Inflammatory macrophage treated with lipopolysaccharide for 1 hour (primary cell): Measurements from ENCODE around the gene DGKD.

Experiments
- DNase-seq, 2 donors: peaks; one replicate each; pipeline ENCODE4 v3.0.0-alpha.2; 2020 to 2022

Gene DGKD

DNA sequence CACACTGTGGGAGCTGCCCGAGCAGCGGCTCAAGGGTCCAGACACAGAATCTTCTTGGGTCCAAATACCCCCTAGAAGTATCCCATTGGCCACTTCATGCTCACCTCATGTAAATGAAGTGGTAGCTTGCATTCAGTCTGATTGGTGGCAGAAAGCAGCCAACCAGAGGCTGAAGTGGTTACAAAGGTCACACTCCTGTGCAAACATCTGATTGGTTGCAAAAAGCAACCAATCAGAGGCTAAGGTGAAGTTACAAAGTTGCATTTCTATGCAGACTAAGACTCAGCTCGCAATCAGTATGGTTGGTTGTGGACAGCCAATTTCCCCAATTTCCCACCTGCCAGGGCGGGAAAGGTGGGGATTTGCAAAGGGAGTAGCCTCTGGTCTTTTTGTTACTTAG, 94.3 kb downstream of the DGKD start:
- no peak for DNase-seq

DNA sequence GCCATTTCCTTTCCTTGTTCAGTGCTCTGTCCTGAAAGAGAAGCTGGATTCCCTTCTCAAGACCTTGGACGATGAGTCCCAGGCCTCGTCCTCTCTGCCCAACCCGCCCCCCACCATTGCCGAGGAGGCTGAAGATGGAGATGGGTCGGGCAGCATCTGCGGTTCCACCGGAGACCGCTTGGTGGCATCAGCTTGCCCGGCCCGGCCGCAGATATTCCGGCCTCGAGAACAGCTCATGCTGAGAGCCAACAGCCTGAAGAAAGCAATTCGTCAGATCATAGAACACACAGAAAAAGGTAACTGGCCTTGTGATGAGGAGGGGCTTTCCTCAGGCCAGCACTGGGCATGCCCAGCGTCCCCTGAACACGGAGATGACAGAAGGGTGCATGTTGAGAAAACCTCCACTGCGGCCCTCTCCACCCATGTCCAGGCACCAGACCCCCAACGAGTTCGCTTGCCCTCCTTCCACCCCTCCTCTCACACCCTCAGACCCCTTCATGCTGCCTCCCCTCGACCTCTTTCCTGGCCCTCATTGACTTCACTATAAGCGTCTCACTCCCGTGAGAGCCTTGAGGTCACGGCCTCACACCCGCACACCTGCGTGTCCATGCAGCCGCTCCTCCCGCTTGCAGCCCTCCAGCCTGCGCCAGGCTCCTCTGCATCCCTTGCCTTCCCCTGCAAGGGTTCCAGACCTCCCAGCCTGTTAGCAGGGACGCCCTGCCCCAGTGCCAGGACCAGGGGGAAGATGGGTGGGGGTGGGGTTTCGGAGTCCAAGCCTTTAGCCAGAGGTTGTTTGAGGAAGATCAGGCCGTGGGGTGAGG, 95.0 kb downstream of the DGKD start:
- no peak for DNase-seq

DNA sequence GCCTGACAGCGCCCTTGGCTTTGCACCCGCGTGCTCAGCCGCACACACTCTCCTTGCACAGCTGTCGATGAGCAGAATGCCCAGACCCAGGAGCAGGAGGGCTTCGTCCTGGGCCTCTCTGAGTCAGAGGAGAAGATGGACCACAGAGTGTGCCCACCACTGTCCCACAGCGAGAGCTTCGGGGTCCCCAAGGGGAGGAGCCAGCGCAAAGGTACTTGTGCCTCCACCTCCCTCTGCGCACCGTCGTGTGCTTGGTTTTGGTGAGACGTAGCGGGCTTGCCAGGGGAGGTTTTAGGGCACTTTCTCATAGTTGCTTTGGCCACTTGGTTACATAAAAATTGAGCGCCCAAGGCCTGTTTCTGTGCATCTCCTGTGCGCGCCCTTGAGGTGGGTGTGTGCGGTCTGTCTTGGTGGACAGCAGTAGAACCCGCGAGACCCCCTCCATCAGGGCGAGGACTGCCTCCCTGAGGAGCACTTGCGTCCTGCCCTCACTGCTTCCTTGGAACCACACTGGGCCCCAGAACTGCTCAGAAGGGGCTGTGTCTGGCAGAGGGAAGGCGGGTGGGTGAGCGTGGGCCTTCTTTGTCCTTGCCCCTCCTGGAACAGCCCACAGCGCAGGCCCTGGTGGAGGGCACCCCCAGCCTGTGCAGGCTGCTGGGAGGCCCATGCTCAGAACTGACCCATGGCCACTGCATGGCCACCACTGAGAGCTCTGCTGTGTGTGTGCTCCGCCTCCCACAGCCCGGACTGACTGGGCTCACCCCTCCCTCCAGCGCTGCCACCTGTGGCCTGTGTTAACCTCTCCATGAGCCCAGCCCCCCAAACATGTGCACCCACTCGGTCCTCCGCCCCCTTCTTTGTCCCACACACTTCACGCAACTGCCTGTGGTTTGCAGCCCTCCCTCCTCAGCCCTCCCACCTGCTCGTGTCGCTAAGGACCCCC, 95.9 kb downstream of the DGKD start:
- DNase-seq: no peak

DNA sequence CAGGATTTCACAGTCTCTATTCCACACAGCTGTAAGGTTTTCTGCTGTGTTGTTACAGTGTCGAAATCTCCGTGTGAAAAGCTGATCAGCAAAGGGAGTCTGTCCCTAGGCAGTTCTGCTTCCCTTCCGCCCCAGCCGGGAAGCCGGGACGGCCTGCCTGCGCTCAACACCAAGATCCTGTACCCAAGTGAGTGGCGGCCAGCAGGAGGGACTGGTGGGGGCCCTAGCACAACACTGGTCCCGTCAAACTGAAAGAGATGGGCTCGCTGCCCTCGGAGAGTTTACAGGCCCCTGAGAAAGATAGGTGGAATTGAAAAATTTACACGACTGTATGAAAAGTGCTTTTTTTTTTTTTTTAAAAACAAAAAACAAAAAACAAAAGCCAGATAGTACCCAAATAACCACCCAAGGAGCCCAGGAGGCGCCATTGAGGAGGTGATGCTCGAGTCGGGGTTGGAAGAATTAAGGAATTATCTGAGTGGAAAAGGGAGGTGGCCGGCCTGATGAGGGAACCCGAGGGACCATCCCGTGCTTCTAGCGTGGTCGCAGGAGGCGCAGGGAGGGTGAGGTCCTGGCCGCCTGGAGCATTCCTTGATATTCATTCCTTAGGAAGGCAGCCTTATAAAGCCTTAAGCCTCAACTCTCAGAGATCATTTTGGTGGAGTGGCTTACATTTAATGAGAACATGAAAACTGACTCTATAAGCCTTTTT, 96.7 kb downstream of the DGKD start:
- DNase-seq: no peak

DNA sequence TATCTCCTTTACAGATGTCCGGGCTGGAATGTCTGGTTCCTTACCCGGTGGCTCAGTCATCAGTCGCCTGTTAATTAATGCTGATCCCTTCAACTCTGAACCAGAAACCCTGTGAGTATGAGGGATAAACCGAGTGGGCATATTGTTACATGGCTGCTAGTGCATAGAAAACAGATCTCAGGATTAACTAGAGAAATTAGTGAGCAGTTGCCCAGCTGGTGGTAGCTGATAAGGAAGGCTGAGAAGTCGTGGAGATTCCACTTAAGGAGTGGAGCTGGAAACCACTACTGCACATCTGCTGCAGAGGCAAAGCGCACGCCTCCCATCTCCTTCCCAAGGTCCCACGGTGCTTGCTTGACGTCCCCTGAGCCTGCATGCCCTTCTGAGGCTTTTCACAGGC, 97.7 kb downstream of the DGKD start:
- DNase-seq: no peak

DNA sequence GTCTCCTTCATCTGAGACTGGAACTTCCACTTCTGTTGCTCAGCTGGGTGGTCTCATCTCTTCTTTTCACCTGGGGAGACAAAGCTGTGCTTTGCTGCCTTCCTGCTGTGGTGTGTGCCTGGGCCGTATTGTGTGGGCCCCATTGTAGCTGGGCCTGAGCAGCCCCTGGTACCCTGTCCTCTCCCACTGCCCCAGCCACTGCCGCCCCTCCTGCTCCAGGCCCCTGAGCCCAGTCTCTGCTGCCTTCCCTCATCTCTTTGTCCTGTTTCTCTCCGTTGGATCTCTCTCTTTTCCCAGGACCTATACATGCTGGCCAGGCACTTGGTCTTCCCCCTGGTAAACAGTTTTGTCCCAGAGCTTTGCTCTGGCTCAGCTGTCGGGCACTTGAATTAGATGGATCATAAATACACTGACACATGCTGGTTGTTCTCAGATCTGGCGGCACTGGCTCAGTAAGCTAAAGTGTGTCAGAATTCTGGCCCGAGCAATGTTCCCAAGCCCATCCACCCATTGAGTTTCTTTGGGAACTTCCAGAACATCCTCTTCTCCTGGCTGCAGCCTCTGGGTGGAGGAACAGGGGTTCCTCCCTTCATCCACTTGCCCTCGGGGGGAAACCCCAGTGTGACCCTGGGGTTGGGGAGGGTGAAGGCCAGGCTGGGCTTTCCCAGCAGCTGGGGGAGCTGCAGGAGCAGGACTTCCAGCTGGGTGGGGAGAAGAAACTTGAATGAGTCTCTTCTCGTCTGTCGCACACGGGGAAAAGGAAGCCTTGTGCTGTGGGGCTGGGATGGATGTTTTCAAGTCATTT, 99.0 kb downstream of the DGKD start:
- DNase-seq: no peak

DNA sequence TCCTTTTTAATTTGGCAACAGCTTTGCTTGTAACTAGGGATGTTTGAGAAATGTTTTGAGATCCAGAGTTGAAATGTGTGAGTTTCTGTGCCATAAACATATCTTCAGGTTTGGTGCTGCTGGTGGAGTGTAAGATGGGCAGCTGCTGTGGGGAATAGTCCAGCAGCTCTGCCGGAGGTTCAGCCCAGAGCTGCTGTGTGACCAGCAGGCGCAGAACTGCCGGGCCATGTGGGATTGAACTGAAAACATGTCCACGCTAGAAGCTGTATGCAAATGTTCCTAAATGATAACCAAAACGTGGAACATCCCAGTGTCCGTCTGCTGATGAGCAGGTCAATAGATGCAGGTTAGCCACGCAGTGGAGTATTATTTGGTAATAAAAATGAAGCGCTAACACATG, 99.6 kb downstream of the DGKD start:
- DNase-seq: no peak

DNA sequence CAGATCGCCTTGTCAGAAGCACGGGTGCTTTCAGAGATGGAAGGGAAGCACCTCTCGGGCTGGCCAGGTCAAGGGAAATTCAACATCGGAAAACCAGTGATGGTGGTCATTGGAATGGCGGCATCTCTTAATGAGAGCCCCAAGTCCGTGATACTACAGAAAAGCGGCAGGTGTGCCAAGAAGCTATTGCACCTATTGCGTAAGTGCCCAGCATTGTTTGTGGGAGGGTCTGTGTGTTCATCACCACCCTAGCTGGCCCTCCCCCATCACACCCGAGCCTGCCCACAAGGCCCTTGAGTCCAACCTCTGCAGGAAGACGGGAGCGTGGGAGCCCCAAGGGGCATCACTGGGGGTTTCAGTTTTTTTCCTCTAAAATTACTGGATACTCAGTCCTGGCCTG, 100.7 kb downstream of the DGKD start:
- DNase-seq: no peak

DNA sequence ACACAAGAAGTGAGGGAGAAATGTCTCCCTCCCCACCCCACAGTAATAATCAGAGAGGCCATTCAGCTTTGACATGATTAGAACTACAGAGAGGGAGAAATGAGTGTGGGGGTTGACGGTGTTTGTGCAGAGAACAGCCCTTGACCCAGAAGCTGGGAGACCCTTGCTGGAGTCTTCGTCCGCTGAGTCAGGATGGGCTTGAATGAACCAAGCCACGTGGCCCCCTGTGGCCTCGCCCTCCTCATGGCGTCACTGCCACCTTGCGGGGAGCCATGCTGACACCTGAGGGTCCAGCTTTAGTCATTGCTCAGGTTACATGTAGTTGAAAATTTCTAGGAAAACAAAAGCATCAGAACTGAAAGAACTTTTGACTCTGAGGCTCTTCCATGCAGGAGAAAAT, 101.2 kb downstream of the DGKD start:
- no peak for DNase-seq

DNA sequence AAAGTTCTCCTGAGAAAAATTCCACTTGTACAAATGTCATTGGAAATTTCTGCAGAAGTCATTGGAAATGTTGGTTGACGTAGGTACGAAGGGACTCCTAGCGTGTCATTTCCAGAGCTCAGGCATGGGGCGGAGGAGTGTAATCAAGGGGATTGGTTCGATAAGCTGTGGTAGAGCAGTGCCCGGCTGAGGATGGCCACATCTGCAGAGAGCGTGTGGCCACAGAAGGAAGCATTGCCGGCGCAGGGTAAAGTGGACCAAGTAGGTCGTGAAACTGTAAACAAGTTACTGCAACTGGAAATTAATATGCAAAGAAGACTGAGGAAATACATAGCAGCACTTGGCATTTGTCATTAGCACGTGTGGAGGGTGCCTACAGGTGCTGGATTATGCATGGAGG, 101.8 kb downstream of the DGKD start:
- no peak for DNase-seq

DNA sequence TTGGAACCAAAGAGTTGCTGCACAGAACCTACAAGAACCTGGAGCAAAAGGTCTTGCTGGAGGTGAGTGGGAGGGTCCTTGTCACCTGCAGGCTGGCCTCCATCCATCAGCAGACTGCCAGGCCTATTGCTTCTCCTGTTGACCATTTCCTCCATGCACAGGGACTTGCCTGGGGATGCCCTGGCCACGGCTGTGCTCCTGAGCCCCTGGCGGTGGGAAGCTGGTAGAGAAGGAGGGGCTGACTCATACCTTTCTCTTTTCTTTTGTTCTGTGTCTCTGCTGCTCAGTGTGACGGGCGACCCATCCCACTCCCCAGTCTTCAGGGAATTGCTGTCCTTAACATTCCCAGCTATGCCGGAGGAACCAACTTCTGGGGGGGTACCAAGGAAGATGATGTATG, 102.6 kb downstream of the DGKD start:
- DNase-seq: no peak

DNA sequence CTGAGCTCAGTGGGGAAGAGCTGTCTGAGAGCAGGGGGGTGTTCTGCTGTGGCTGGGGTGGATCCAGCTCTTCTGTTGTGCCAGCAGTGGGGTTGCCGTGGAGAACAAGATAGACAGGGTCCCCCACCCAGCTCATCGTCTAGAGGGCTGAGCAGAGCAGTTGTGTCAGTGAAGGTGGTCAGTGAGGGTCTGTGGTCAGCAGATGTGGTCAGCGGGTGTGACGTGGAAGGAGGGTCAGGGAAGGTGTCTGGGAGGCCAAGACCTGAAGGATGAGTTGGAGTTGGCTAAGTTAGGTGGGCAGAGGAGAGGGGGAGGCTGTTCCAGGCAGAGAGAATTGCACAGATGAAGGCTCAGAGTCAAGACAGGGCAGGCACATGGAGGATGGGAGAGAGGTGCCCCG, 103.1 kb downstream of the DGKD start:
- DNase-seq: no peak

DNA sequence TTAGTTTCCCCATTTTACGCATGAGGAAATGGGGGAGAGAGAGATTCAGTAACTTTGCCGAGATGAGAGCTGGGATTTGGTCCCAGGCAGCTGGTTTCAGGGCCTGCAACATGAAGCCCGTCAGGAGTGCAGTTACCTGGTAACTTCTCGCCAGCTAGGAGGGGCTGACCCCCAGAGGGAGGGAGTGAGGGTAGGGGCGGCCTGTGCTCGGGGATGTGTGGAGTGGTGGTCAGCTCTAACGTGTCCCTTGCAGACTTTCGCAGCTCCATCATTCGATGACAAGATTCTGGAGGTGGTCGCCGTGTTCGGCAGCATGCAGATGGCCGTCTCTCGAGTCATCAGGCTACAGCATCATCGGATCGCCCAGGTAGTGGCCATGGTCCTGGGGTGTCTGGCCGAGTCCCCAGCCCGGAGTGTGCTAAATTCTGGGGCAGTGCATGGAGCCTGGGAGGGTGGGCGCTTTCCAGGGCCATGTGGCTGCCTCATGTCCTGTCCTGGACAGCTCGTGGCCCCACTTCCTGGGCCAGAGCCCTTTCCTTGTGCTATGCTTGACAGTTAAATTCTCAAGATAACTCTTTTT, 103.8 kb downstream of the DGKD start:
- no peak for DNase-seq

DNA sequence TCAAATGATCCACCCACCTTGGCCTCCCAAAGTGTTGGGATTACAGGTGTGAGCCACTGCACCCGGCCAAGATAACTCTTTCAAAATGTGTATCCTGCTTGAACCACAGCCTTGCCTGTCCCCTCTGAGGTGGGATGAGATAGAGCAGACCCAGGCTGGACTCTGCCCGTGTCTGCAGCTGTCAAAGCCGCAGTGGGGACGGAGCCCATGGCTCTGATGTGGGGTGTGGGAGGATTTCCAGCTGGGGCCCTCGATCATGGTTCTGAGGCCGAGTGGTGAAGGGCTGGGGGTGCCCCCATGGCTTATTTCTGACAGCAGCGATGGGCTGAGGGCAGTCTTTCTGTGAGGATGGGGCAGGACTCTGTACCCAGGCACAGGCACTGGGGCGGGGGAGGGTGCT, 104.5 kb downstream of the DGKD start:
- no peak for DNase-seq

DNA sequence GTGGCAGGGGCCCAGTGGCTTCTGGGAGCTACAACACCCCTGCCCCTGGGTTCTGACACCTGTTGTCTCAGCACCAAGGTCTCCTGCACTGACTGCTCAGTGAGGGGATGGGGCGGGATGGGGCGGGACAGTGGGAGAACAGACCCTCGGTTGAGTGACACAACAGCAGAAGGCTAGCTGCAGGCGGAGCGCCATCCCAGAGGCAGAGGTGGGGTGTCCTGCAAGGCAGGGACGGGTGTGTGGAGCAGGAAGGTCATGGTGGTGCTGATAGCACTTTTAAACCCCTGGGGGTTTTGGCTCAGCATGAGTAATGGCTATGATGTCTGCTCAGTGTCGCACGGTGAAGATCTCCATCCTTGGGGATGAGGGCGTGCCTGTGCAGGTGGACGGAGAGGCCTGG, 105.1 kb downstream of the DGKD start:
- no peak for DNase-seq

DNA sequence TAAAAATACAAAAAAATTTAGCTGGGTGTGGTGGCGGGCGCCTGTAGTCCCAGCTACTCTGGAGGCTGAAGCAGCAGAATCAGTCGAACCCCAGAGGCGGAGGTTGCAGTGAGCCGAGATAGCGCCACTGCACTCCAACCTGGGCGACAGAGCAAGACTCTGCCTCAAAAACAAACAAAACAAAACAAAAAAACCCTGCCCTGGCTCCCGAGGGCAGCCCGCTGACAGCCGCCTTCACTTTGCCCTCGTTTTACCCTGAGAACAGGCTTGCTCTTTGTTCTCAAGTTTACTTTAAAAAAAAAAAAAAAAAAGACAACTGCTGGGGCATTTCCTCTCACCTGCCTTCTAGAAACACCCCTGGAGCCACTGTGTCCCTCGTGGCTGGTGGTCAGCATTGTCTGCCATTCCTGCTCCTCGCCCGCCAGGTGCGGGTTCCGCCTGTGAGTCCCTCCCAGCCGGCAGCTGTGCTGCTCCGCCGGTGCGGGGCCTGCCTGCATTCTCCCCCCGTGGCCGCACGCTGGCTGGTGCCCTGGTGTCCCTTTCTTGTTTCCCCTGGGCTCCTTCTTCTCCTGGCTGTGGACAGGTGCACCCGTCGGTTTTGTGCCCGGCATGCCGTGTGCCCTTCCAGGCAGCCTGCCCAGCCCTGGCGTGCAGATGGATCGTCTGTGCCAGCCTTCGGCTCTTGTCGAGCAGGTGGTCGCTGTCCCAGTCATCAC, 106.6 kb downstream of the DGKD start:
- no peak for DNase-seq

DNA sequence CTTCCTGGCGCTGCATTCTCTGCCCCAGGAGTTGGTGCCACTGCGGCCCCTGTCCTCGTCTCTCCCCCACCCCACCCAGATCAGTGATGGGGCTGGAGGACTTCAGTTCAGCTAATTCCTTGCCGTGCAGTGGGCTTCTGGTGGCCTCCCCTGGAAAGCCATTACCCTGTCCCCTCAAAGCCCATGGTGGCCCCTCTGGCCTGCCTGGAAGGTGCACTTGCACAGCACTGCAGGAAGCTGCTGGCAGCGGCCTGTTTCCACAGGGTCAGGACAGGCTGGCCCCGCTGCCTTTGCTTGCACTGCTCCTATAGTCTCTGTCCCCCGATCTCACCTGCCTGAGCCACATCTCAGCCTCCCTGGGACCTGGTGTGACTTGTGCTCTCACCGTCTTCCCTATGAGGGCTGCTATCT, 107.2 kb downstream of the DGKD start:
- no peak for DNase-seq

DNA sequence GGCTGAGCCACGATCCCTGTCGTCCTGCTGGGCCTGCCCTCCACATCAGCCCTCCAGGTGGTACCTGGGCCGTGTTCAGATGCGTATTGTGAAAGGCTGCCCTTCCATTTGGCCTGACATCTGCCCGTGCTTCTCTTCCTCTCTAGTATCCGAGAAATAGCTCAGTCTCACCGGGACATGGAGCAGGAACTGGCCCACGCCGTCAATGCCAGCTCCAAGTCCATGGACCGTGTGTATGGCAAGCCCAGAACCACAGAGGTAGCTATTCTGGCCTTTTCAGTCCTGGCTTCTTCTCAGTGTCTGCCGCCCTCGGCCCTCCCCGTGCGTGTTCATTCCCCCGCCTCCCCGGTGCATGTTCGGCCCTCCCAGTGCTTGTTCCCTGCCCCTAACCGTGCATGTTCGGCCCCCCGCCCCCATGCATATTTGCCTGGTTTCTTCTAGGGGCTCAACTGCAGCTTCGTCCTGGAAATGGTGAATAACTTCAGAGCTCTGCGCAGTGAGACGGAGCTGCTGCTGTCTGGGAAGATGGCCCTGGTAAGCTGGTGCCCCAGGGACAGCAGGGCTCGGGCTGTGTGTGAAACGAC, 108.0 kb downstream of the DGKD start:
- DNase-seq: no peak

DNA sequence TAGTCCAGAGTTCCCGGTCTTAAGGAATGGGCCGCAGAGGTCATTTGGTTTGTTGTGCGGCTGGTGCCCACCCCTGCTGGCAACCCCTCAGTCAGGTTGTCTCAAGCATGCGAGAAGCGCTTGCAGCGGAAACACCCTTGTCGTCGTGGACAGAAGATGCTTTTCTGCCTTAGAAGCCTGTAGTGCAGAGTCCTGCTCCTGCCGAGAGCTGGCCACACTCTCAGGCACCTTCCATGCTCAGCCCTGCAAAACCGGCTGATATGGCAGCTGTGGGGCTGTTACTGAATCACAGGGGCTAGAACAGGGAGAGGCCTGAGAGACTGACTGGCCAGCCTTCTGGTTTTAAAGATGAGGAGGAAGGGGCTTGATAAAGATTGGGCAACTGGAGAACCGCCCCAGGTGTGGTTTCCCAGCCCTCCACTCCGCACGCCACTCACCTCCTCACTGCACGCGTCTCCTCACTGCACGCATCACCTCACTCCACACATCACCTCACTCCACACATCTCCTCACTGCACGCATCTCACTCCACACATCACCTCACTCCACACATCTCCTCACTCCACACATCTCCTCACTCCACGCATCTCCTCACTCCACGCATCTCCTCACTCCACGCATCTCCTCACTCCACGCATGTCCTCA, 108.7 kb downstream of the DGKD start:
- no peak for DNase-seq

DNA sequence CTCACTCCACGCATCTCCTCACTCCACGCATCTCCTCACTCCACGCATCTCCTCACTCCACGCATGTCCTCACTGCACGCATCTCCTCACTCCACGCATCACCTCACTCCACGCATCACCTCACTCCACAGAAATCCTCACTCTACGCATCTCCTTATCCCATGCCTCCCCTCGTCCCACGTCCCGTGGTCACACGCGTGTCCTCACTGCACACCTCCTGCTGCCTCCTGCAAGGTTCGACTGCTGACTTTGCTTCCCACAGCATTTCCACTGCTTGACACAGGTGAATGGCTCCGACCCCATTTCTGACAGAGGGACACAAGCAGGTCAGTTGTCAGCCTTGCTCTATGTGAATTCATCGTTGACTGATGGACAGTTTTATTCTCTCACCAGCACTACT, 109.3 kb downstream of the DGKD start:
- DNase-seq: no peak

DNA sequence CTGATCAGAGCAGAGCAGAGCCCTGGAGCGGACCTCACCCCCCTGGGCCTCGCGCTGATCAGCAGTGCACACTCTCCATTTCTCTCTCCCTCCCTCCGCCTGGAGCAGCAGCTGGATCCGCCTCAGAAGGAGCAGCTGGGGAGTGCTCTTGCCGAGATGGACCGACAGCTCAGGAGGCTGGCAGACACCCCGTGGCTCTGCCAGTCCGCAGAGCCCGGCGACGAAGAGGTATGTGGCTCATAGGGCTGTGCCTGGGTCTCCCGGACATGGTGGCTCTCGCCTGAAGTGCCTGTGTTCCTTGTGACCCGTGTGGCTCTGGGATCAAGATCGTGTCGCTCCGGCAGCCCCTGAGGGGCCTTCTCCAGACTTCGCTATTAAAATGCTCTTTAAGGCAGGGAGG, 109.8 kb downstream of the DGKD start:
- no peak for DNase-seq
